CD4-positive, CD25-positive, alpha-beta regulatory T cell (primary cell): ENCODE measurements around the gene CORO2A. TPM values are rescaled to one million over a fixed set of nuclear protein-coding genes. Genes with fewer than 3 reads are reported as not detected.
A peak's percentile ranks its signal among the peaks of the same experiment; 100 is the strongest.

ENCODE experiments used
- ATAC-seq, 2 donors: fragments of 150-1000 bp; cut with Tn5 transposase; one replicate each; pipeline ENCODE4 v1.10.0; 2021; ENCODE audit warnings: low read depth in 2 of 2, moderate number of reproducible peaks in 2 of 2, moderate library complexity in 1 of 2
- DNase-seq, 3 donors: peaks; one replicate each; pipeline versions ENCODE4 v3.0.0 to v3.0.0-alpha.2; 2012 to 2022; ENCODE audit warnings: mixed read lengths in 1 of 3
- H3K27ac ChIP-seq: one replicate; pipeline ENCODE4 v1.7.0; 2013; ENCODE audit warnings: mild to moderate bottlenecking, low read length; ENCODE audit not compliant: insufficient read depth, poor library complexity, severe bottlenecking
- H3K27me3 ChIP-seq: one replicate; pipeline ENCODE4 v1.7.0; 2013; ENCODE audit warnings: low read length; ENCODE audit not compliant: control insufficient read depth, insufficient read depth
- H3K36me3 ChIP-seq: one replicate; pipeline ENCODE4 v1.7.0; 2013; ENCODE audit warnings: mild to moderate bottlenecking, low read length, moderate library complexity; ENCODE audit not compliant: control insufficient read depth, insufficient read depth
- H3K4me1 ChIP-seq: 2 replicates; pipeline ENCODE4 v1.7.0; 2013; ENCODE audit warnings: mild to moderate bottlenecking, low read length; ENCODE audit not compliant: insufficient read depth, control insufficient read depth, poor library complexity, severe bottlenecking
- H3K4me3 ChIP-seq: one replicate; pipeline ENCODE4 v1.7.0; 2013; ENCODE audit warnings: low read depth, mild to moderate bottlenecking, low read length, moderate library complexity
- H3K9me3 ChIP-seq, 2 experiments: 1 replicate in 1 of 2; 2 replicates in 1 of 2; pipeline ENCODE4 v1.7.0; 2013; ENCODE audit warnings: low read length in 2 of 2, mild to moderate bottlenecking in 1 of 2, moderate library complexity in 1 of 2; ENCODE audit not compliant: control insufficient read depth in 2 of 2
- H3K27ac Mint-ChIP-seq, 3 donors: one replicate each; pipeline ENCODE4 v1.8.0; 2020 to 2022; ENCODE audit warnings: mild to moderate bottlenecking in 3 of 3, mixed read lengths in 3 of 3, moderate library complexity in 2 of 3
- H3K27me3 Mint-ChIP-seq: one replicate; pipeline ENCODE4 v1.8.0; 2022; ENCODE audit warnings: mild to moderate bottlenecking, mixed read lengths
- H3K36me3 Mint-ChIP-seq: one replicate; pipeline ENCODE4 v1.8.0; 2020; ENCODE audit warnings: mixed read lengths
- H3K4me1 Mint-ChIP-seq, 4 donors: one replicate each; pipeline ENCODE4 v1.8.0; 2020 to 2022; ENCODE audit warnings: mixed read lengths in 4 of 4, mild to moderate bottlenecking in 1 of 4
- H3K4me3 Mint-ChIP-seq, 4 donors: one replicate each; pipeline ENCODE4 v1.8.0; 2020 to 2022; ENCODE audit warnings: mild to moderate bottlenecking in 4 of 4, mixed read lengths in 4 of 4, moderate library complexity in 3 of 4
- H3K9me3 Mint-ChIP-seq, 7 donors: one replicate each; pipeline ENCODE4 v1.8.0; 2020 to 2022; ENCODE audit warnings: mixed read lengths in 7 of 7, mild to moderate bottlenecking in 3 of 7, moderate library complexity in 2 of 7
- polyA plus RNA-seq, 4 donors: library from polyadenylated mRNA; unstranded; fragments of 300-500 nt; fragmentation: Illumina TruSeq; gene quantifications; one replicate each; pipeline ENCODE4 v1.2.3, GENCODE V29; 2021
- total RNA-seq: library from RNA; stranded (reverse); gene quantifications from one replicate; pipeline ENCODE4 v1.2.3, GENCODE V29; 2022

The CORO2A gene
- total and polyA plus RNA-seq, 5 donors from 2014 or later = 13.4 to 27.0 (median 14.1) TPM

DNA sequence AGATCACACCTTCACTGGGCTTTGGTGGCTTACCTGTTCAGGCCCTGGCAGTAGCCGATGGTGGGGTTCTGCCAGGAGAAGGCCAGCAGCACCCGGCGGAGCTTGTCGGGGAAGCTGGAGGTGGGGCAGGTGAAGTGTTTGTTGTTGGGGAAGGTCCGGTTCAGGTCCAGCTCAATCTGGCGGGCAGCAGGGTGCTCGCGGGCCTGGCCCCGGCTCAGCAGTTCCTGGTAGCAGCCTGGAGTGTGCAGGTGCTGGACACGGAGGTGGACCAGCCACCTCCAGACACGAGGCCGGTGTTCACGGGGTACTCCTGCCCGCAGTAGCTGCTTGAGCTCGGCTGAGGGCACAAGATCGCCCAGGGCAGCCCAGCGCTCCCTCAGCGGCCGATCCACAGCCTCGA is 16.2 kb upstream of the CORO2A start:
- Histone ChIP-seq H3K27ac (no peak overlapping the region), H3K9me3 (no peaks in the 10 kb centered on the region), H3K27me3 (no peaks in the 10 kb centered on the region), H3K4me1 (peaks cover 4% of the 10 kb centered on the region), H3K4me3 (no peak overlapping the region), H3K36me3 (peaks cover 10% of the 10 kb centered on the region)
- DNase-seq (no peak), ATAC-seq (no peak)
- H3K9me3 Mint-ChIP-seq = no peaks in the 10 kb centered on the region
- peaks cover 0 to 8% (median 6%) of the 10 kb centered on the region in 4 donors for H3K4me1 Mint-ChIP-seq
- peaks cover 17% of the 10 kb centered on the region for H3K36me3 Mint-ChIP-seq
- H3K27me3 Mint-ChIP-seq = no peaks in the 10 kb centered on the region
- H3K4me3 Mint-ChIP-seq = no peak overlapping the region
- H3K27ac Mint-ChIP-seq = no peak overlapping the region

DNA sequence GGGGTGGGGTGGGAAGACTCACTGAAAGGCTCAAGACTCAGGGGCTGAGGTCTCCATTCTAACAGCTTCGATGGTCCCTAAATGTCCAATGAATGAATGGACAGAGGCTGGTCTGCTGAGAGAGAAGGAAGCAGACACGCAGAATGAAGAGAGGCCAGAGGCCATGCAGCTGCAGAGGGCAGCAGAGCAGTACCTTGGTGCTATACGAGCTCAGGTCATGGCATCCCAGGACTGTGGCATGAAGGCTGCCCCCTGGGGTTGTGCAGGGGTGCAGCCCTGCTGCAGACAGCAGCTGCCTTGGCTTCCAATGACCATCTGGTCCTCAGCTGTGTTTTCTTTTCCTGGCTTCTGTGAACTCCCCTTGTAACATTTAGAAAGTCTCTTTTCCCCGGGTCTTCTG is 15.2 kb upstream of the CORO2A start:
- Histone ChIP-seq H3K27me3 (no peaks in the 10 kb centered on the region), H3K27ac (no peak overlapping the region), H3K4me1 (peaks cover 4% of the 10 kb centered on the region), H3K36me3 (peaks cover 5% of the 10 kb centered on the region), H3K9me3 (no peaks in the 10 kb centered on the region), H3K4me3 (no peak overlapping the region)
- peaks cover 0 to 8% (median 4%) of the 10 kb centered on the region in 4 donors for H3K4me1 Mint-ChIP-seq
- no peak overlapping the region for H3K4me3 Mint-ChIP-seq
- H3K27me3 Mint-ChIP-seq = no peaks in the 10 kb centered on the region
- DNase-seq = no peak
- H3K27ac Mint-ChIP-seq = peak overlapping the region; percentile 14 to 58 (median 36)
- H3K36me3 Mint-ChIP-seq = peaks cover 10% of the 10 kb centered on the region
- no peak for ATAC-seq
- H3K9me3 Mint-ChIP-seq = no peaks in the 10 kb centered on the region

DNA sequence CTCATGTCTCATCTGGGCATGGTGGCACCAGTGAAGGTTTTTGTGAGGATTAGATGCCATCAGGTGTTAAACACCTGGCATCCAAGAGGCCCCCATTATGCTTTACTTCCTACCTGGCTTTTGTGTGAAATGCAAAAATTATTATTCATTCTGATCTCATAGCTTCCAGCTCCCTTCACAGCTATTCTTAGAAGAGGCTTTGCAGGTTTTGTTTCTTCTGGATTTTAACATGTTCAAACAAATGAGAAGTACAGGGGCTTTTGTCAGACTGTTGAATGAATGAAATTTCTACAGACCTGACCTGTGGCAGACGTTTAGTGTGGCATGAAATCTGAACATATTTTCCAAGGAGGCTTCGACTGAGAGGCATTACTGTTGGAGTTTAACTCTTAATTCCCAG is 14.3 kb upstream of the CORO2A start:
- Histone ChIP-seq H3K4me3 (no peak overlapping the region), H3K27me3 (no peaks in the 10 kb centered on the region), H3K4me1 (peaks cover 4% of the 10 kb centered on the region), H3K36me3 (peaks cover 5% of the 10 kb centered on the region), H3K9me3 (no peaks in the 10 kb centered on the region), H3K27ac (no peak overlapping the region)
- no peak for DNase-seq
- Mint-ChIP-seq H3K27me3 (no peaks in the 10 kb centered on the region), H3K4me1 (peaks cover 0 to 8% (median 4%) of the 10 kb centered on the region in 4 donors), H3K36me3 (peaks cover 14% of the 10 kb centered on the region), H3K4me3 (no peak overlapping the region), H3K27ac (no peak overlapping the region), H3K9me3 (no peaks in the 10 kb centered on the region)
- no peak for ATAC-seq

DNA sequence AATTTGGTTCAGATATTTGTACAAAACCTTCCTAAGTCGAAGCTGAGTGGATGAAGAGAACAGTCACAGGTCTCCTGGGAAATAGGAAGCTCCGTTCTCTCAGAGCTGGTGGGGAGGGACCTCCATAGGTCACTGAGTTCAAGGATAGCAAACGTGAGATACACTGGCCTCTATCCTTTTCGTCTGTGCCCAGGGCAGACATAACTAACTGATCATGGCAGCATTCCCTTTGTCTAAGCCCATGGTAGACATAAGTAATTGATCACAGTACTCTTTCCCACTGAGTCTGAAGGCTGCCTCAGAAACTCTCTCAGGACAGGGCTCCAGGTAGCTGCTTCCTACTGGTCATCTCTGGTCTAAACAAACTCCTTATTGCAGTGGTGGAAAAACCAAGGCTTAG is 12.3 kb upstream of the CORO2A start:
- H3K9me3 ChIP-seq = no peaks in the 10 kb centered on the region
- ATAC-seq (no peak), DNase-seq (no peak)
- H3K27ac Mint-ChIP-seq = peak overlapping the region in 1 of 3 donors; percentile 32
- H3K4me1 ChIP-seq = peaks cover 4% of the 10 kb centered on the region
- no peak overlapping the region for H3K27ac ChIP-seq
- H3K27me3 ChIP-seq = no peaks in the 10 kb centered on the region
- peaks cover 14% of the 10 kb centered on the region for H3K36me3 Mint-ChIP-seq
- H3K4me3 ChIP-seq = no peak overlapping the region
- no peaks in the 10 kb centered on the region for H3K9me3 Mint-ChIP-seq
- H3K27me3 Mint-ChIP-seq = no peaks in the 10 kb centered on the region
- no peak overlapping the region for H3K4me3 Mint-ChIP-seq
- peaks cover 0 to 8% (median 4%) of the 10 kb centered on the region in 4 donors for H3K4me1 Mint-ChIP-seq
- H3K36me3 ChIP-seq = no peaks in the 10 kb centered on the region

DNA sequence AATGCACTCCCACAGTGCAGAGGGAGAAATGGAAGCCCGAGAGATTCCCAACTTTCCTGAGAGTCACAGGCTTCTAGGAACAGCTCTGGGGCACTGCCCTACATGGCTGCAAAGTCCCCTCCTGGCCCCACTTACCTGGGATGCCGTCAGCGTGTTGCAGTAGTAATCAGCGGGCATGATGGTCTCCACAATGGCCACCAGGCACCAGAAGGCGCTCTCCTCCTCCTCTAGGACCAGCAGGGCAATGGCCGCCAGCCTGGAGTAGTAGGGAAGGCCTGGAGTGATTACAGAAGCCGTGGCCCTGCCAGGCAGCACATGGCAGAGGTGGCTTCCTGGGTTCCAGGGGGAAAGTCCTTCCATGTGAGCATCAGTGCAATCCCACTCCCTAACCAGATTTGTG is 10.7 kb upstream of the CORO2A start:
- no peaks in the 10 kb centered on the region for H3K27me3 Mint-ChIP-seq
- peaks cover 4% of the 10 kb centered on the region for H3K4me1 ChIP-seq
- no peaks in the 10 kb centered on the region for H3K36me3 ChIP-seq
- H3K4me1 Mint-ChIP-seq = peaks cover 0 to 8% (median 4%) of the 10 kb centered on the region in 4 donors
- H3K27ac Mint-ChIP-seq = no peak overlapping the region
- DNase-seq (no peak), ATAC-seq (no peak)
- H3K27me3 ChIP-seq = no peaks in the 10 kb centered on the region
- no peak overlapping the region for H3K4me3 Mint-ChIP-seq
- peaks cover 13% of the 10 kb centered on the region for H3K36me3 Mint-ChIP-seq
- no peak overlapping the region for H3K4me3 ChIP-seq
- no peaks in the 10 kb centered on the region for H3K9me3 ChIP-seq
- no peaks in the 10 kb centered on the region for H3K9me3 Mint-ChIP-seq
- no peak overlapping the region for H3K27ac ChIP-seq

DNA sequence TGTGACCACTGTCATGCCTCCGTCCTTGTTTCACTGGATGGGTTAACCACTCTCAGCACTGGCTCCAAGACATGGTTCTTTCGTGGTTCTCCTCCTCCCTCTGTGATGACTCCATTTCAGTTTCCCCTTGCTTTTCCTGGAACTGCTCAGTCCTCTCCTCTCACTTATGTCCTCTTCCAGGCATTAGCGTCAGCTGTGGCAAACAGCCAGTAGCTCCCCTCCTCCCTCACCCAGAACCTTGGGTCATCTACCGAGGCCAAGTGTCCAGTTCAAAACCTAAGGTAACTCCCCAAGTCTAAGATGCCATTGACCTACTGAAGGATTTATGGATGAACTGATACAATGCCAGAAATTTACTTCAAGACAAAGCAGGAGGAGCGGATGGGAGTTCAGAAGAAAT is 9.8 kb upstream of the CORO2A start:
- H3K27ac Mint-ChIP-seq = peak overlapping the region in 1 of 3 donors; percentile 80
- no peak overlapping the region for H3K4me3 Mint-ChIP-seq
- ATAC-seq (no peak), DNase-seq (no peak)
- Histone ChIP-seq H3K4me3 (no peak overlapping the region), H3K27ac (no peak overlapping the region), H3K36me3 (no peaks in the 10 kb centered on the region), H3K27me3 (no peaks in the 10 kb centered on the region), H3K4me1 (peaks cover 4% of the 10 kb centered on the region), H3K9me3 (no peaks in the 10 kb centered on the region)
- H3K36me3 Mint-ChIP-seq = peaks cover 7% of the 10 kb centered on the region
- H3K27me3 Mint-ChIP-seq = no peaks in the 10 kb centered on the region
- peaks cover 0 to 8% (median 4%) of the 10 kb centered on the region in 4 donors for H3K4me1 Mint-ChIP-seq
- H3K9me3 Mint-ChIP-seq = no peaks in the 10 kb centered on the region

DNA sequence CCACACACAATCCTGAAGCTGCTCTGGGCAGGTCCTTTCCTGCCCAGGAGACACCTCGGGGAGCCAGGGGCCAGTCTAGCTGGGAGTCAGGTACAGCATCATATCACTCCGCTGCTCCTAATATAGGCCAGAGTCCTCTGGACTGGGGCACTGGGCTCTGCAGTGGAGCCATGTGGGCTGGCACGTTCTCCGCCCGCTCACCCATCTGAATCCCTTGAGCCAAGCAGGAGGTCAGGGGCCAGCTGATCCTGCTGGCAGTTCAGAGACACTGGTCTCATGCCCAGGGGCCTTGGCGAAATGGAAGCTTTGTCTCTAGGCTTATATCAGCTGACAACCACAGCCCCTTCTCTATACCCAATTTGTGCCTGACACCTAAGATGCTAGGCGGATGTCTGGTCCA is 9.3 kb upstream of the CORO2A start:
- H3K27me3 Mint-ChIP-seq = no peaks in the 10 kb centered on the region
- H3K4me1 Mint-ChIP-seq = peaks cover 0 to 8% (median 4%) of the 10 kb centered on the region in 4 donors
- no peak for DNase-seq
- H3K4me3 ChIP-seq = no peak overlapping the region
- no peaks in the 10 kb centered on the region for H3K27me3 ChIP-seq
- no peak overlapping the region for H3K27ac ChIP-seq
- H3K4me1 ChIP-seq = peaks cover 4% of the 10 kb centered on the region
- no peaks in the 10 kb centered on the region for H3K9me3 Mint-ChIP-seq
- H3K36me3 Mint-ChIP-seq = peaks cover 4% of the 10 kb centered on the region
- H3K9me3 ChIP-seq = no peaks in the 10 kb centered on the region
- ATAC-seq = no peak
- no peak overlapping the region for H3K27ac Mint-ChIP-seq
- no peaks in the 10 kb centered on the region for H3K36me3 ChIP-seq
- H3K4me3 Mint-ChIP-seq = no peak overlapping the region

DNA sequence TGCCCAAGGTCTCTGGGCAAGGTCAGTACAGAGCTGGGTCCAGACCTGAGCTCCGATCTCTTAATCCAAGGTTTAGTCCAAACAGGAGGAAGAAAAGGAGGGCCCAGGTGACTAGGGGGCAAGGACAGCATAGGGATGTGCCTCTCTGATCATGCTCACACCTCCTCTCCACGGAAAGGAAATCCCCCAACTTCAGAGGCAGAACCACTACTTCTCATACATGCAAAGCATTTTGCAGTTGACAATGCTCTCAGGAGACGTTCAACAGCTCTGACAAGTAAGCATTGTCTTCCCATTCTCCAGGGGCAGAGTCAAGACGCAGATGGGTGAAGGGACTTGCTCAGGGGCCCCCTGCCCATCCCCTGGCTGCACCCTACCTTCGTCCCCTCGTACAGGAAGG is 8.7 kb upstream of the CORO2A start:
- Mint-ChIP-seq H3K36me3 (peaks cover 4% of the 10 kb centered on the region), H3K4me3 (no peak overlapping the region), H3K27me3 (no peaks in the 10 kb centered on the region), H3K4me1 (peaks cover 0 to 8% (median 3%) of the 10 kb centered on the region in 4 donors), H3K27ac (no peak overlapping the region), H3K9me3 (no peaks in the 10 kb centered on the region)
- DNase-seq (no peak), ATAC-seq (no peak)
- Histone ChIP-seq H3K4me1 (peaks cover 4% of the 10 kb centered on the region), H3K4me3 (no peak overlapping the region), H3K36me3 (no peaks in the 10 kb centered on the region), H3K27ac (no peak overlapping the region), H3K27me3 (no peaks in the 10 kb centered on the region), H3K9me3 (no peaks in the 10 kb centered on the region)
